Astrocyte of the cerebellum (primary cell): ENCODE data around the gene FAM216A.

Source experiments
- DNase-seq: peaks from one replicate; pipeline ENCODE4 v3.0.0-alpha.2; 2011; ENCODE audit warnings: low read depth
- H3K4me3 ChIP-seq: 2 replicates; pipeline ENCODE4 v1.5.1; 2011; ENCODE audit warnings: mild to moderate bottlenecking, low read depth, low read length, moderate library complexity
- CTCF ChIP-seq: IDR thresholded peaks from 2 replicates; pipeline ENCODE4 v1.5.1; 2012; ENCODE audit warnings: low read length, low read depth, moderate library complexity, mild to moderate bottlenecking; ENCODE audit errors: missing control alignments
- in situ Hi-C: cut with HindIII; loops from 2 replicates; pipeline ENCODE4 v1.10.0; 2017; ENCODE audit warnings: low sequenced_read_pairs

Gene FAM216A

GRCh38 chr12:110431957-110432587 is 36.6 kb upstream of the FAM216A start:
- DNase-seq, result no peak
- peak overlapping the region; percentile 39 for H3K4me3 ChIP-seq
- no peak for TF ChIP-seq CTCF
- in situ Hi-C loops, result no loop called here

- no peak for DNase-seq
- H3K4me3 ChIP-seq, result no peak overlapping the region
- in situ Hi-C loops, result no loop called here
- TF ChIP-seq CTCF, result no peak
These were observed 32.4 kb upstream of the FAM216A start for GRCh38 chr12:110436231-110436630.

- in situ Hi-C loops, result no loop called here
- no peak for DNase-seq
- no peak overlapping the region for H3K4me3 ChIP-seq
These were observed 24.2 kb upstream of the FAM216A start for GRCh38 chr12:110444455-110444854.

GRCh38 chr12:110449799-110450497 is 18.7 kb upstream of the FAM216A start, which contains the start of gene ARPC3:
TSS of gene ARPC3 (minus strand) at chr12:110450337. CDS start at chr12:110450260, 77 bp downstream.
- peak; percentile 80 for TF ChIP-seq CTCF
- in situ Hi-C loops, result no loop called here
- peak; percentile 87 for DNase-seq
- H3K4me3 ChIP-seq, result peak within 1 kb of the TSS; percentile 98

More at GRCh38 chr12:110444455-110444854, 24.2 kb upstream of the FAM216A start:
- no peak for TF ChIP-seq CTCF

- in situ Hi-C loops, result no loop called here
- DNase-seq, result no peak
These were observed 17.4 kb upstream of the FAM216A start for GRCh38 chr12:110451263-110451662.

More at GRCh38 chr12:110451263-110451662, 17.4 kb upstream of the FAM216A start:
- TF ChIP-seq CTCF, result no peak
- H3K4me3 ChIP-seq, result no peak overlapping the region
